HuH-7 (cell line): ENCODE results near the gene HOXB3.
"Not testable (repeated sequence)": the region's sequence is repeated elsewhere in the genome, so short reads cannot be mapped to it uniquely, and the experiment has no call there.

Experiments
- DNase-seq: peaks from one replicate; pipeline ENCODE4 v3.0.0; 2011; ENCODE audit warnings: low spot score

HOXB3 gene

DNA sequence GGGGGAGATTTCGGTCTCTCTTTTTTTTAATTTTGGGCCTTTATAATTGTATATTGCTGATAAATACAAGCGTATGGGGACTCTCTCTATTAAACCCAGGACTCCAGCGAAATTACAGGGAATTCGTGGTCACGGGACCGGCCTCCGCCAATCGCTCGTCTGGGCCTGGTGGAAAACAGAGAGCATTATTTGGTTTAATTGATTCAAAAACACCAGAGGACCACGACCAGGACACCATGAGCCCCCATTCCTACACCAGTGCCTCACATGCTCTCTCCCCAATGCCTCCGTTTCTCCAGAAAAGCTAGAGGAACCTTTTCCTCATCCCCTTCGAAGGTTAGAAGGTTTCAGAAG, 45.0 kb downstream of the HOXB3 start, which contains the start of gene HOXB2:
HOXB2 (minus strand) TSS at position 88 of the 354 bp plus-strand sequence. CDS start 198 bp downstream, outside the sequence.
- DNase-seq, result no peak

DNA sequence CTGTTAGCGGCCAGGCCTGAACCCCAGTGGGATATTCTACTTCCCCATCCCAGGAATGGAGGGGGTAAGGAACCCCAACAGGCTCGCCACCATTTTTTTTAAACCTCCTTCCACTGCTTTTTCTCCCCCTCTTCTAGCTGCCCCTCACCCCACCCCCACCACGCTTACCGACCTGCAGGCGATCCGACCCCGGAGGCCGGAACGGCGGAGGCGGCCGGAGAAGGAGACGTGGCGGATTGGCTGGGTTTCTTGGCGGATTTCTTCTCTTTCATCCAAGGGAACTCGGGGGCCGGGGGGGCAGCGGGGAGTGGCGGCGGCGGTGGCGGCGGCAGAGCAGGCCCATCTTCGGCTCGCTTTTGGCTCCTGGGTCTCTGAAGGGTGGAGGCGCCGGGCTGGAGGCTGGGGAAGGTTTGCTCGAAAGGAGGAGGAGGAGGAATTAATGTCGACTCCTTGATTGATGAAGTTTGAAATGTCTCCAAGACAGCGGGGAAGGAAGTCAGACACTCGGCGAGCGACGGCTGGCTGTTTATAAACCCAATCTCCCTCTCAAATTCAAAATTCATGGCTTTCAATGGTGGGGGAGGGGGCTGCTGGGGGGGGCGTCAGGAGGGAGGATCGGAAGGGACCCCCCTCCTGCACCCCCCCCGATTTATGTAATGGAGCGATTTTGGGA, 45.6 kb downstream of the HOXB3 start:
- DNase-seq, result no peak

- no peak for DNase-seq
These were observed 46.1 kb downstream of the HOXB3 start for GRCh38 chr17:48543854-48544348.

DNA sequence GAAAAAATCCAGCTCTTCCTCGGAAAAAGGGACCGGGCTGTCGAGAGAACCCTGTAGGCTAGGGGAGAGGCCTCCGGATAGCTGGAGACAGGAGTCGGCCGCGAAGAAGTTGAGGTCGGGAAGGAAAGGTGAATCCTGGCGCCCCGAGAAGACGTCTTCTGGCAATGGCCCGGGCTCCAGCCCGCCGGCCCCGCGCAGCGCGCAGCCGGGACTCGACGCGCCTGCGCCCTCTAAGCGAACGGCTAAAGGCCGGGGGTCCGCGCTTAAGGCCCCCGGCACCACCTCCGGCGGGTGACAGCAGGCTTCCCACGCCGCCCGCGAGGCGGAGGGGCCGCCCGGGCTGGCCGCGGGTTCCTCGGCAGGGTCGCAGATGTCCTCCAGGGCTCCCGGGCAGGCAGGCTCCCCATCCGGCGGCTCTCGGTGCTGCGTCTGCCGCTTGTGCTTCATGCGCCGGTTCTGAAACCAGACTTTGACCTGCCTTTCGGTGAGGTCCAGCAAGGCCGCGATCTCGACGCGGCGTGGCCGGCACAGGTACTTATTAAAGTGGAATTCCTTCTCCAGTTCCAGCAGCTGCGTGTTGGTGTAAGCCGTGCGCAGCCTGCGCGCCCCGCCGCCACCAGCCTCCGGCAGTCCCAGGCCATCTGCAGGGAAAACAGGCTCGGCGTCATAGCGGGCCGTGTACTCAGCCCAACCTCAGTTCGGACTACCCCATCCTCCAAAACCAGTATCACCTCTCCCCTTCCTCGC, 46.8 kb downstream of the HOXB3 start:
- no peak for DNase-seq

DNA sequence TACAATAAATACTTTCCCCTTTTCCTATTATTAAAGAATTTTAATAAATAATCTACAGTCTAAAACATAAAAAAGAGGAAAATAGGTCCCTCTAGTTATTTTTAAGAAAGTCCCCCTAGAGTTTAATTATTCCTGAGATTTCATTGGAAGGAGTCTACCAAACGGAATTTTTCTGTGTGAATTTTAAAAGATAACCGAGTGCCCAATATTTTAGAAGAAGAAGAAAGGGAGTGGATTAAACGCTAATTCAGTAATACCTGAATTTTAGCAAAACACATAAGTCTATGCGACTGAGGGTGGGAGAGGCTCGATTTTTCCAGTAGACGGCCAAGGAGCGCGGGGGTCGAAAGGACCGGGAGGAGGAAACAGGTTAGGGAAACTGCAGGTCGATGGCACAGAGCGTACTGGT, 47.3 kb downstream of the HOXB3 start:
- DNase-seq, result no peak

DNA sequence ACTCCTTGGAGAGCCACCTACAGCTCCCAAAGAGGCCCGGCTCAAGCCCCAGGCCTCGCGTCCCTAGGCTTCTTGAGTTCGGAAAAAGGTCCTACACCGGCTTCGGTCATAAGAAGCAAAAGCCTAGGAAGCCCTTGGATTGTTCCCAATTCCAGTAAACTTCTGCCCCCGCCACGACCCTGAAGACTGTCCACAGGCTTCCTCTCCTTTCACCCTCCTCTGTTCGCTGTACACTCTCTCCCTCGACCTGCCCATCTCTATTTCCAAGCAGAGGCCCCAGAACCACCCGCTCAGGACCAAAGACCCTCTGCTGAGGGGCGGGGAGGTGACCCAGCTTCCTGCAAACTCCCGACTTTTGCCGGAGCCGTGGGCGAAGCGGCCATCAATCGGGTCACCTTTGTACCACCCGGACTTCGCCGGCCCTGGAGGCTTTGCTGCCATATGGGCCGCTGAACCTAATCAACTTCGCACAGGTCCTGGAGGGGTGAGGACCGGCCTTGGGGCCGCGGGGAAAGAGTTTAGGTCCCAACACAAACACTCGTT, 47.9 kb downstream of the HOXB3 start:
- no peak for DNase-seq

DNA sequence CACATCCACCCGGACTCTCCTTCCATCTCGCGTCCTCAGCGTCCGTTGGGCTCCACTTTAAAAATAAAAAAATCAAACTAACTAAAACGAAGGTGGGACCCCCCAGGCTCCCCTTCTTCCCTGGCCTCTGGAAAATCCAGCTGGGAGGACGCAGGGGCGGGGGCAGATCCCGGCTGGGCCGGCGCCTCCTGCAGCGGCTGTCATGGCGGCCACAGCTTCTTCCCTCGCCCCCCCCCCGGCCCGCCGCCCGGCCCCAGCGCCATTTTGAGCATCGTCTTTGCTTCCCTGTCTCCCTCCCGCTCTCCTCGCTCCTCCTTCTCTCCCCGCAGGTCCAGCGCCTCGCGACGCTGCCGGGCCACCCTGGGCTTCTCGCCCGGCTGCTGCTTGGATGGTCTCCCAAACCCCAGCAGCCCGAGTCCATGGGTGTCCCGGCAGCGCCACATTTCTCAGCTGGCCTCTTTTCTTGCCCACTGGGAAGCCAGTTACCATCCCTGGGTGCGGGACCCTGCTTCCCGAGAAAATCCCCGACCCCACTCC, 48.4 kb downstream of the HOXB3 start:
- DNase-seq, result no peak

DNA sequence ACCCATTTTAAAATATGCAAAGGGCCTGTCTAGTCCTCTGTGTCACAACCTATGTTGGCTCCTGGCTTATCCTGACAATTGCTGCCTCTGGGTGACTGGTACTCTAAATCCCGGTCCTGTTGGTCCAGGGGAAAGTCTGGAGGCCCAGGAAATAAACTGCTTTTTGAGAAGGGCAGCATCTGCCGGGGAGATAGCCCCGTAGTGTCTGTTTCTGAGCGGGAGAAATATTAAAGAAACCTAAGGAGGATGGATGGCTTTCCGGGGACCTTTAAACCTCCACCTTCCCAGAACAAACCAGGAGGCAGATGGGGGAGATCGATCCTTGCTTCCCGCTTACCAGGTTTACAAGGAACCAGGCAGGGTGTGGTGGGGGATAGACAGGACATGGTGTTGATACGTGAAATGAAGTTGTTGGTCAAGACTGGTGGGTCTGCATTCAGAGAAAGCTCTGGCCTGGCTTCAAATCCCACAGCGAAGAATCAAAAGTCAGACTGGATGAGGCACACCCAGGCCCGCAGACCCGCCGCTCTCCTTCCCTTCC, 48.9 kb downstream of the HOXB3 start:
- DNase-seq, result no peak

DNA sequence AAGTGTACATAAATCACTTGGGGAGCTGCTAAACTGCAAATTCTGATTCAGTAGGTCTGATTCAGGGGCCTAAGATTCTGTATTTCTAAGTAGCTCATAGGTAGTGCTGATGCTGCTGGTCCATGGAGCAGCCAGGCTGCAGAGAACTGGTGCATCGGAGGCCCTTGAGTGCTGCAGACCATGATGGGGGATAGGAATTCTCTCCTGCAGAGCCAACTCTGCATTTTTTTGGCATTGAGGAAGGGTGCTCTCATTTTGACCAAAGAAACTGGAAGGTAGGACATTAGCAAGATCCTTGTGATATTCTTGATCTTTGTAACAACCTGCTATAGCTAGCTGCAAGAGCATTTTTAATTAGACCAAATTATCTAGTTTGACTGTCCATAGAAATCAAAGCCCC, 49.8 kb downstream of the HOXB3 start:
- no peak for DNase-seq

DNA sequence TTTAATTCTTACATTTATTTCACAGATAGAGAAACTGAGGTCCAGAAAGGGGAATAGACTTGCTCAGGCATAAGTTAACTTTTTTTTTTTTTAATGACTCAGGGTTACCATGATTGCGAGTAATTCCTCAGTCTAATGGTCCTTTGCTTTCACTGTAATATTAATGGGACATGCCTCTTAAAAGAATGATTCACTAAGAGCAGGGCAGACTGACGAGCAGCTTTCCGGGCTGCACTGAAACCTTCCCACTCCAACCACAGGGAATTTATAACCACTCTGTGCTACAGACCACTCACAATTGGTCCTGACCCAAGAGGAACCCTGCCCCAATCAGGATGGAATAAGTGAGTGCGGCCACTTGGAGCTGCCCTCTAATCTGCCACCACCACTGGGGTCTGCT, 50.9 kb downstream of the HOXB3 start:
- DNase-seq, result no peak

DNA sequence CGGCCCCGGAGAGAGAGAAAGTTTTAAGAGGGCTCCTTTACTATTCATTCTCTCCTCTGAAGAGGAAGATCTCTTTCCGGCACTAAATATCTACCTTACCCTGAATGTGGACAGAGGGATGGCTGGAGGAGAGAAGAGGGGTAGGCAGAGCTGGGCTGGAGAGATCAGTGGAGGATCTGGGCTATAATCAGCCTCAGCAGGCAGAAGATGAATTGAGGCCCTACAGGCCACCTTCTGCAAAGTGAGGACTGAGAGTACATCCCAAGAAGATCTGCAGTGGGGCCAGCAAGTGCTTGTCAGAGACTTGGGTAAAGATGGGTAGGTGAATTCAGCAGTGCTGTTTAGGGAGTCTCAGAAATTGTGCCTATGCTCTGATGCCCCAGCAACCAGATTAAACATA, 52.7 kb downstream of the HOXB3 start:
- no peak for DNase-seq

- not testable (repeated sequence) for DNase-seq
These were observed 54.1 kb downstream of the HOXB3 start for GRCh38 chr17:48535793-48536559.

DNA sequence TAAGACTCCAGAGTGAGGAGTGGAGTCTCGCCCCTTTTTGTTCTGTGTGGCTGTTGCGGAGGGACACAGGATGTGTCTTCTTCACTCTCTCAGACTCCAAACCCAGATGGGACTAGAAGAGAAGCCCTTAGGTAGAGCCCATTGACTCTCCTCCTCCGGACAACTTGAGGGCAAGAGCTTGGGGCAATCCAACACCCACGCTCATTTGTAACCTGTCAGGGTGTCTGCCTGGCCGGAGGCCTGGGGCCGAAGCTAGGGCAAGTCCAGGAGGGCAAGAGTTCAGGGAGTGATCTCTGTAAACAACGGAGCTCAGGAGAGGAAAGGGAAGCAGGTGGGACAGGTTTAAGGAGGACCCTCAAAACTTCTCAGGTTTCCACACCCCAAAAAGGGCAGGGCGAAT, 57.8 kb downstream of the HOXB3 start:
- DNase-seq, result no peak

- DNase-seq, result no peak
These were observed 59.2 kb downstream of the HOXB3 start, which contains the start of gene HOXB1 for GRCh38 chr17:48530887-48531272. TSS of gene HOXB1 (minus strand) at chr17:48531011. CDS start at chr17:48530904, 107 bp downstream.

DNA sequence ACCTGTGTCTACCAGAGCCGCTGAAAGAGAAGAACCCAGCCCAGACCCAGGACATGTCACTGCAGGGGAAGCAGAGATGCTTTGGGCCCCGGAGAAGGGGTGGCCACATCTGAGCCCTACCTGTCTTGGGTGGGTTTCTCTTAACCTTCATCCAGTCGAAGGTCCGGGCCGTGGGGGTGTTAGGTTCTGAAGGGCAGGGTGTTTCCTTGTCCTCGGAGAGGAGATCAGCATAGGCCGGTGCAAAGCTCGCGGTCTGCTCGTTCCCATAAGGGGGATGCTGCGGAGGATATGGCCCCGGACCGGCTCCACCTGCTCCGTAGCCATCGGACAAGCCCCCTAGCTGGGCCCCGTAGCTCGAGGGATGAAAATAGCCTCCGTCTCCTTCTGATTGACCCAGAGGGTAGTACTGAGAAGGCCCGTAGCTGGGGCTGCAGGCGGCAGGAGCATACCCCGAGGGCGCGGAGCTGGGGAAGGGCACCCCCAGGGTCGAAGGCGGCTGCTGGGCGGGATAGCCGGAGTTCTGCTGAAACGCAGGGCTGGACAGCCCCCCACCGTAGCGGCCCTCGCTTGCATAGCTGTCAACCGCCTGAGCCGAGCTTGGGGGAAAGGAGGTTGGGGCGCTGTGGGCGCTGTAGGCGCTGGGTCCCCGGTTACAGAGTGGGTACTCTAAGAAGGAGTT, 59.7 kb downstream of the HOXB3 start:
- no peak for DNase-seq

- no peak for DNase-seq
These were observed 60.4 kb downstream of the HOXB3 start for GRCh38 chr17:48529683-48530009.

GRCh38 chr17:48528936-48529682, 60.9 kb downstream of the HOXB3 start:
- DNase-seq, result no peak

GRCh38 chr17:48528153-48528935, 61.7 kb downstream of the HOXB3 start:
- DNase-seq, result no peak

DNA sequence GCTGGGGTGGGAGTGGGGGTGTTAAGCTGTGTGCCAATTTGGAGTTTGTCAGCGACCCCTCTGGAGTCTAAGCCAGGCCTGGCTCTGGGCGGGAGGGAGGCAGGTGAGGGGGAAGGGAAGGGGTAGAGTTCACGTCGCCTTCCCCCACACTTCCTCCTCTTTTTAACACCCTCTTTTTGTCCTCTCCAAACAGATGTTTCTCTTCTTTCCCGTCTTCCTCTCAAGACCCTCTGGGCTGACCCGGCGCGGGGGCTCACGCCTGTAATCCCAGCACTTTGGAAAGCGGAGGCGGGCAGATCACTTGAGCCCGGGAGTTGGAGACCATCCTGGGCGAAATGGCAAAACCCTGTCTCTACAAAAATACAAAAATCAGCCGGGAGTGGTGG, 62.5 kb downstream of the HOXB3 start:
- no peak for DNase-seq
